ENCODE results near the gene TFDP1.

TFDP1 gene

DNA sequence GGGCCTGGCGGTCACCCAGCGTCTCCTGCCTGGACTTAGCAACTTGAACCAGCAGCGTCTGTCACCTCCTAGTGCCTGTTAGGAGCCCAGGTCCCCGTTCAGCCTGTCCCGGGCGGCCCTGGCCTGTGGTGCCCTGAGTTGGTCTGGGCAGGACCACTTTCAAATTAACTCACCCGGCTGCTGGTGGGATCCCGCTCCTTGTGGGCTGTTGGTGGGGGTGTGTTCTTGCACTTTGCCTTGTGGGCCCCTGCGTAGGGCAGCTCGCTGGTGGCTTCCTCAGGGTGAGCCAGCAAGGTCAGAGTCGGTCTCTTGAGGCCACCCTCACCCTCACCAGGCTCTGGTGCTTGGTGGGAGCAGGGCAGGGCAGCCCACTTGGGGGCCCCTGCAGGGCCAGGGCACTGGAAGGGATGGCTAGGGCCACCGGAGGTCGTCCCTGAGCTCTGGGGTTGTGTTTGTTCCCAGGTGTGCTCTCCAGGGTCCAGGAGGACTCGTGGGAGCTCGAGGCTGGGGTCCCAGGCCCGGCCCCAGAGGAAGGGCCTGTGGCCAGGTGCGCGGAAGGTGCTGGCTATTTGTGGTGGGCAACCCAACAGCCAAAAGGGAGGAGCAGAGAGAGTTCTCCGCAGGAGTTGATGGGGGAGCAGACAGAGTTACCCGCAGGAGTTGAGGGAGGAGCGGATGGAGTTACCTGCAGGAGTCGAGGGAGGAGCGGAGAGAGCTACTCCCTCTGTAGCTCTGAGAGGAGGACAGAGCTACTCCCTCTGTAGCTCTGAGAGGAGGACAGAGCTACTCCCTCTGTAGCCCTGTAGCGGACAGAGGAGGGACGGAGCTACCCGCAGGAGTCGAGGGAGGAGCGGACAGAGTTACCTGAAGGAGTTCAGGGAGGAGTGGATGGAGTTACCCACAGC, 16.9 kb downstream of the TFDP1 start:
- H3K9ac ChIP-seq (ENCODE audit: low read length) = no peak overlapping the region
- no peaks in the 10 kb centered on the region for H3K9me2 ChIP-seq (ENCODE audit: low read depth, low read length)
- H3K9me3 ChIP-seq (ENCODE audit: low read length) = peaks cover 39% of the 10 kb centered on the region
- H3F3A ChIP-seq (ENCODE audit: insufficient read depth, low read length) = no peaks in the 10 kb centered on the region
- no peak overlapping the region for H3K4me3 ChIP-seq (ENCODE audit: low read depth, low read length, poor library complexity, severe bottlenecking)
- H3K4me1 ChIP-seq (ENCODE audit: insufficient read depth, low read length, severe bottlenecking) = no peaks in the 10 kb centered on the region
- no peak overlapping the region for H3K4me2 ChIP-seq (ENCODE audit: low read length)
- TF ChIP-seq, protein P1, sequence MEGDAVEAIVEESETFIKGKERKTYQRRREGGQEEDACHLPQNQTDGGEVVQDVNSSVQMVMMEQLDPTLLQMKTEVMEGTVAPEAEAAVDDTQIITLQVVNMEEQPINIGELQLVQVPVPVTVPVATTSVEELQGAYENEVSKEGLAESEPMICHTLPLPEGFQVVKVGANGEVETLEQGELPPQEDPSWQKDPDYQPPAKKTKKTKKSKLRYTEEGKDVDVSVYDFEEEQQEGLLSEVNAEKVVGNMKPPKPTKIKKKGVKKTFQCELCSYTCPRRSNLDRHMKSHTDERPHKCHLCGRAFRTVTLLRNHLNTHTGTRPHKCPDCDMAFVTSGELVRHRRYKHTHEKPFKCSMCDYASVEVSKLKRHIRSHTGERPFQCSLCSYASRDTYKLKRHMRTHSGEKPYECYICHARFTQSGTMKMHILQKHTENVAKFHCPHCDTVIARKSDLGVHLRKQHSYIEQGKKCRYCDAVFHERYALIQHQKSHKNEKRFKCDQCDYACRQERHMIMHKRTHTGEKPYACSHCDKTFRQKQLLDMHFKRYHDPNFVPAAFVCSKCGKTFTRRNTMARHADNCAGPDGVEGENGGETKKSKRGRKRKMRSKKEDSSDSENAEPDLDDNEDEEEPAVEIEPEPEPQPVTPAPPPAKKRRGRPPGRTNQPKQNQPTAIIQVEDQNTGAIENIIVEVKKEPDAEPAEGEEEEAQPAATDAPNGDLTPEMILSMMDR (IDR thresholded peaks at IDR 0.05; ENCODE audit: low read length) = no peak
- TF ChIP-seq EZH2 (IDR thresholded peaks at IDR 0.05; ENCODE audit: borderline replicate concordance, low read length) = no peak
- H3K79me2 ChIP-seq (ENCODE audit: insufficient read depth, low read length) = peaks cover 90% of the 10 kb centered on the region
- H2AFZ ChIP-seq (ENCODE audit: low read length) = no peak overlapping the region
- no peak overlapping the region for H3K27ac ChIP-seq (ENCODE audit: low read depth, low read length, poor library complexity, severe bottlenecking)
- H3K36me3 ChIP-seq (ENCODE audit: insufficient read depth, low read length) = peaks cover 88% of the 10 kb centered on the region
- no peaks in the 10 kb centered on the region for H3K27me3 ChIP-seq (ENCODE audit: insufficient read depth, low read length)
- H4K20me1 ChIP-seq (ENCODE audit: insufficient read depth, low read length) = no peaks in the 10 kb centered on the region

DNA sequence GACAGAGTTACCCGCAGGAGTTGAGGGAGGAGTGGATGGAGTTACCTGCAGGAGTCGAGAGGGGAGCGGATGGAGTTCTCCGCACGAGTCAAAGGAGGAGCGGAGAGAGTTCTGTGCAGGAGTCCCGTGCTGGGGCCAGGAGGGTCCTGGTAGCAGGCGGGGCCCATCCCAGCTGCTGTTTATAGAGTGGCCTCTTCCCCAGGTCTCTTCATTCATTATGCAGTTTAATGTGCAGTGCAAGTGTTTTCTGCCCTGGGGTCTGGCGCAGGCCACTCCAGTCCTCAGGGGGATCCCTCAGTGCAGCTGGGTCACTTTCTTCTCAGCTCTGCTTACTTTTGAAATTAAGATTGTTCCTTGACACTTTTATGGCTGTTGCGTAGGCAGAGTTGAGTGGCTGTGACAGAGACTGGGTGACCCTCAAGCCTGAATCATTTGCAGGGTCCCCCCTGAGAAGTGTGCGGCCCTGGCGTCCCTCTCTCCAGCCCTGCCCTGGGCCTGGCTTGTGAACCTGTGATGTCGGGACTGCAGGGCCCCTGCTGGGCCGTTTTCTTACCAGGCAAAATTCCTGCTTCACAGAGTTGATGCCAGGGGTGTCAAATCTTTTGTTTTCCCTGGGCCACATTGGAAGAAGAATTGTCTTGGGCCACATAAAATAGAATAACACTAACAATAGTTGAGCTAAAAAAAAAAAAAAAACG, 17.9 kb downstream of the TFDP1 start:
- H3K36me3 ChIP-seq (ENCODE audit: insufficient read depth, low read length) = peaks cover 88% of the 10 kb centered on the region
- no peak overlapping the region for H3K27ac ChIP-seq (ENCODE audit: low read depth, low read length, poor library complexity, severe bottlenecking)
- H3K4me1 ChIP-seq (ENCODE audit: insufficient read depth, low read length, severe bottlenecking) = peaks cover 6% of the 10 kb centered on the region
- H3K9ac ChIP-seq (ENCODE audit: low read length) = no peak overlapping the region
- H4K20me1 ChIP-seq (ENCODE audit: insufficient read depth, low read length) = no peaks in the 10 kb centered on the region
- no peak overlapping the region for H2AFZ ChIP-seq (ENCODE audit: low read length)
- peaks cover 86% of the 10 kb centered on the region for H3K79me2 ChIP-seq (ENCODE audit: insufficient read depth, low read length)
- H3K27me3 ChIP-seq (ENCODE audit: insufficient read depth, low read length) = no peaks in the 10 kb centered on the region
- H3K9me2 ChIP-seq (ENCODE audit: low read depth, low read length) = no peaks in the 10 kb centered on the region
- no peak overlapping the region for H3K4me2 ChIP-seq (ENCODE audit: low read length)
- H3K9me3 ChIP-seq (ENCODE audit: low read length) = peaks cover 29% of the 10 kb centered on the region
- H3K4me3 ChIP-seq (ENCODE audit: low read depth, low read length, poor library complexity, severe bottlenecking) = no peak overlapping the region
- H3F3A ChIP-seq (ENCODE audit: insufficient read depth, low read length) = no peaks in the 10 kb centered on the region
- TF ChIP-seq EZH2 (IDR thresholded peaks at IDR 0.05; ENCODE audit: borderline replicate concordance, low read length) = no peak
- TF ChIP-seq, protein P1 (IDR thresholded peaks at IDR 0.05; ENCODE audit: low read length) = no peak

DNA sequence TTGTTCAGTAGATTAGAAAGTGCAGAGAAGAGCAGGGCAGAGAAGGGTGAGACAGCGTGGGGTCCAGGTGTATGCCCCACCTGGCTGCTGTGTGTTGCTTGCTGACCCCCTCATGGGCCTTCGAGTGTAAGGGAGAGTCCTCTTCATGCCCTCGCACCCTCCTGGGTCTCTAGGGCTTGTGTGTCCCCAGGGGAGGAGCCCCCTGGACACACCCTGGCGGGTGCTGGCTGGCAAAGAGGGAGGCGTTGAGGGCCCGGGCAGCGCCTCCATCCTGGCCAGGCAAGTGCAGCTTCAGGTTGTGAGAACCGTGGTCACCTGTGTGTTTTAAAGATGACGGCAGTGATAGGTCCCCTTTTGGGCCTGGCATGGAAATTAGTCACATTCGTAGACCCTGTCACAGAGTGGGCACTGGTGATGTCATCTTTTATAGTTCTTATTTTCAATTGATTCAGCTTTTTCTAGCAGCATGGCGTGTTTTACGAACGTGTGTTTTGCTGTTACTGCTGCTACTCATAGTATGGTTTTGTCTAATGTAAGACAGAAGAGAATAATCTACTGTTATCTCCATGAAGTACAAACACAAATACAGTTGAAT, 18.7 kb downstream of the TFDP1 start:
- H3K9me2 ChIP-seq (ENCODE audit: low read depth, low read length) = no peaks in the 10 kb centered on the region
- H3K27me3 ChIP-seq (ENCODE audit: insufficient read depth, low read length) = no peaks in the 10 kb centered on the region
- no peak overlapping the region for H3K4me2 ChIP-seq (ENCODE audit: low read length)
- peaks cover 21% of the 10 kb centered on the region for H3K9me3 ChIP-seq (ENCODE audit: low read length)
- no peaks in the 10 kb centered on the region for H4K20me1 ChIP-seq (ENCODE audit: insufficient read depth, low read length)
- no peak overlapping the region for H3K9ac ChIP-seq (ENCODE audit: low read length)
- no peak for TF ChIP-seq EZH2 (IDR thresholded peaks at IDR 0.05; ENCODE audit: borderline replicate concordance, low read length)
- H3F3A ChIP-seq (ENCODE audit: insufficient read depth, low read length) = no peaks in the 10 kb centered on the region
- H3K27ac ChIP-seq (ENCODE audit: low read depth, low read length, poor library complexity, severe bottlenecking) = no peak overlapping the region
- H3K36me3 ChIP-seq (ENCODE audit: insufficient read depth, low read length) = peaks cover 88% of the 10 kb centered on the region
- no peak overlapping the region for H2AFZ ChIP-seq (ENCODE audit: low read length)
- peaks cover 9% of the 10 kb centered on the region for H3K4me1 ChIP-seq (ENCODE audit: insufficient read depth, low read length, severe bottlenecking)
- H3K4me3 ChIP-seq (ENCODE audit: low read depth, low read length, poor library complexity, severe bottlenecking) = no peak overlapping the region
- peaks cover 86% of the 10 kb centered on the region for H3K79me2 ChIP-seq (ENCODE audit: insufficient read depth, low read length)
